Panc1 (cell line): ENCODE results near the gene PRAMEF9.
"Not testable (repeated sequence)": the region's sequence is repeated elsewhere in the genome, so short reads cannot be mapped to it uniquely, and the experiment has no call there.

Experiments
- CTCF ChIP-seq: fragments of 450-650 bp; IDR thresholded peaks from 2 replicates; pipeline ENCODE4 v1.5.1; 2017; ENCODE audit warnings: mild to moderate bottlenecking
- POLR2AphosphoS5 ChIP-seq: IDR thresholded peaks from 2 replicates; pipeline ENCODE4 v1.6.1; 2012; ENCODE audit warnings: mild to moderate bottlenecking, low read depth, low read length, moderate library complexity
- TCF7L2 ChIP-seq: IDR thresholded peaks from 2 replicates; pipeline ENCODE4 v1.6.1; 2011; ENCODE audit warnings: mild to moderate bottlenecking, low read depth, low read length, inconsistent platforms

GRCh38 chr1:13225675-13226204, 54.1 kb downstream of the PRAMEF9 start, which contains the start of gene PRAMEF18:
- not testable (repeated sequence) for TF ChIP-seq CTCF, POLR2AphosphoS5, TCF7L2
